HG02885 (cell line): ENCODE results near the gene ADGB.
A peak's percentile ranks its signal among the peaks of the same experiment; 100 is the strongest.

Experiments used
- ATAC-seq: cut with Tn5 transposase; IDR thresholded peaks from one replicate; pipeline ENCODE4 v1.9.1; 2021; ENCODE audit warnings: mild to moderate bottlenecking; ENCODE audit not compliant: unreplicated experiment, poor library complexity

ADGB gene

DNA sequence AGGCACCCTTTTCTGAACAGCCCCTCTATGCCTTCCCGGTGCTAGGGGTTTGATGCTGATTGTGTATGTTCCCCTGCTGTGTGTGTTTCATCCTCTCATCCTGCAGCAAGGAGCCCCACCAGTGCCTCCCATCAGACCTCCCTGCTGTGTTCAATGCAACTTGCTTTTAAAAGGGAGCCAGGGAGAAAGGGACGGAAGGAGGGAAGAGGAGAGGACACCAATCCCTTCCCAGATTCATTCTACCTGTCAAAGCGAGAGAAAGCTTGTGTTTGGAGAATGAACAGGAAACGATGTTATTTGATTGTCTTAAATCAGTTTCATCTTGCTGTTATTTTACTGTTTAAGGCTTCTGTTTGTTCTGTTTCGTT is 259.2 kb downstream of the ADGB start:
- peak; percentile 15 for ATAC-seq

DNA sequence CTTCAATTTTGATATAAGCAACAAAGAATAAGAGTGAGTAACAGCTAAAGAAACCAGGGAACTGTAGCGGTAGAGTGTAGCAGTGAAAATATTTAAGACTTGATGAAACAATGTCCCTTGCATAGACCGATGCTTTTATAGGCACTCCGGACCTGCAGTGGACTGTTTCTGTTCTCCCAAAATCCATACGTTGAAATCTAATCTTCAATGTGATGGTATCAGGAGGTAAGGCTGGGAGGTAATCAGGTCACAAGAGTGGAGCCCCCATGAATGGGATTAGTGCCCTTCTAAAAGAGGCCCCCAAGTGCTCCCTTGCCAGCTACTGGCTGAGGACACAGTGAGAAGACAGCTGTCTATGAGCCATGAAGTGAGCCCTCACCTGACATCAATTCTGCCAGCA is 260.4 kb downstream of the ADGB start:
- ATAC-seq, result no peak

DNA sequence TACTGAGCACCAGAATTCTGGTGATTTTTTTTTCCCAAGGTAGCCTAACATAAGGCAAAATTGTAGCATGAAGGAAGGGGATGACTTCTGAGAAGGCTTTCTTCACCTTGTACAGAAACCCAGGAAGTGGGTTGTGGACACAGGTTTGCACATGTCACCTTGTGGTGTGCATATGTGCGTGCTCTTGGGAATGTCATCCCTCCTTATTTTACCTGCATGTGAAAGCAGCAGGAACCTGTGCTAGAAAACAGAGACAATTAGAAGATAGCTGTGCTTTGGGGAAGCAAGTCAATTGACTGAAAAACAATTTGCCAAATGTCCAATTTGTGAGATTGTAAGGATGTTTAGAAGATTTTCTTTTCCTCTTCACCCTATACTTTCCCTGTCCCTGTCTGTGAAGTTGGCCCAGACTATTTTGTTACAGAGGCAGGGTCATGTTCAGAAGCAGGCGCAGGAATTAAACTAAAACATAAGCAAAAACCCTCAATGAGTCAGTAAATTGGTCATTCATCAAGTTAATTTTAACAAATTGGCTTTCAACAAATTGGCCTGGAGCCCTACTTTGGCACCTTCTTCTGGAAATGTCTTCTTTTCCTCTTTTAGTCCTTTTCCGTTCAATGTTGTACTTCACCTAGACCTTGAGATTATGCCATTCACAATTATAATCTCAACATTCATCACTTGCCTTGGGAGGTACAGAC is 261.2 kb downstream of the ADGB start:
- ATAC-seq, result no peak

DNA sequence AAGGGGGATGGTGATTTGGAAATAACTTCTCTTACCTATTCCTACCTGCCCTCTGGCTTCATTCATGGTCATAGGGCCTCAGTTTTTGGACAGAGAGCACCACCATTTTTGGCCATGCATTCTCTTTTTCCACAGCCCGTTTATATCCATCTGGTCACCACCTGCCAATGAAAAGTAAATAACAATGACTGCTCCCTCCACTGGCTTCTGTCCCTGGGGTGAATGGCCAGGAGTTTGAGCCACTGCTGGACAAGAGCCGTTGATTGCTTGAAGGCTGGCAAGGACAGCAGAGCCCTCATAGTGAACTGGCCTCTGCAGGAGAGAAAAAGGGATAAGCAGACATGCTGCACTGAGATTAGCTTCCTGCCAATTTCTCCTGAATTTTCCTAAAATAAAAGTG is 261.8 kb downstream of the ADGB start:
- ATAC-seq, result no peak

DNA sequence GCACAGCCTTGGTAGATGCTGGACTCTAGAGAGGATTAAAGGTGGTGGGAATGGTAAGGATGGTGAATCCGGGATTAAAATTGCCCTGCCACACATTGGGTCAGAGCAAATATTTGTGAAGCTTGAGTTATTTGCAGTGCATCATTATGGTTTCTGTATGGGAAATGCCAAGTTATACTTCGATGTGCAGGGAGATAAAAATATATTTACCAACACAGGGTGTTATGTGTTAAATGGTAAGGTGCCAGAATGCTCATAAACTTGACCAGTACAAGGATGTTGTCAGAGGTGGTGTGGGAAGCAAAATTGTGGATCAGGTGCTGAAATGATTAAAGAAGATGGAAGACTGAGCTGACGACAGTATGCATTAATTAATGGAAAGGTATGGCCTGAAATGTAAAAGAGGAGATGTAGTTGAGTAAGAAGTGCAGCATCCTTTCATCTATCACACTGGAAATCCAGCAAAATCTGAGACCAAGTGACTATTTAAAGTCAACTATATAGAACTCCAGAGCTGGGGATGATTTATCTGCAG is 262.3 kb downstream of the ADGB start:
- ATAC-seq, result no peak

DNA sequence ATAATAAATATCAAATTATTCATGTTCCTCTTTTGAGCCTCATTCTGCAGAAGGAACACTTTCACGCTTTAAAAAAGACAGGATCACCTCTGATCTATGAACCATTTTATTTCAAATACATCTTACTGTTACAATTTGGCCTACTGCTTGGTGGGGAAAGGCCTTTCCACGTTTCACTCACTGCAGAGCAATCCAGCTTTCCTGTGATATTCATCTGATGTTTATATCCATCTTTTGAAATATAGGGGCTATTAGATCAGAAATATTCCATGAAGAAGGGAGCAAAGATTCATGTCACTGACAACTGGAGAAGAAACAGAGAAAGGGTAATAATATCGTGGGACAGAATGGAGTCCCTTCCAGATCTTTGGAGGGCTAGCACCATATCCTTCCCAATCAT is 262.9 kb downstream of the ADGB start:
- no peak for ATAC-seq

DNA sequence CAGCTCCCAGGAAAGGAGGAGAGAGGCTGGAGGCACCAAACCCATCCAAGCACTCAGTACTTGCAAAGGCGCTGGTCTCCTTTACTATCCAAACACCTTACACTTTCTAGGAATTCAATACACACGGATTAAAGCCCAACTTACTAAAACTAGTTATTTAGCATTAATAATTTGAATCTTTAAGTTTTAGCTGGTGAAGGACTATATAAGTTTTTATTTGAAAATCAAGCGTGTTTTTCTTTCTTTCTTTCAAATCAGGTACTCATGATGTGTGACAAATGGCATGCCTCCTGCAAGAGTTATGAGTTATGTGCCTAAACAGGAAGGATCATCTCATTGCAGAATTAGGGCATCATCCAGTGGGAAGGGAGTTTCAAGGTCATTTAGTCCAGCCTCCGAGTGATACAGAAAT is 263.7 kb downstream of the ADGB start:
- ATAC-seq, result no peak

DNA sequence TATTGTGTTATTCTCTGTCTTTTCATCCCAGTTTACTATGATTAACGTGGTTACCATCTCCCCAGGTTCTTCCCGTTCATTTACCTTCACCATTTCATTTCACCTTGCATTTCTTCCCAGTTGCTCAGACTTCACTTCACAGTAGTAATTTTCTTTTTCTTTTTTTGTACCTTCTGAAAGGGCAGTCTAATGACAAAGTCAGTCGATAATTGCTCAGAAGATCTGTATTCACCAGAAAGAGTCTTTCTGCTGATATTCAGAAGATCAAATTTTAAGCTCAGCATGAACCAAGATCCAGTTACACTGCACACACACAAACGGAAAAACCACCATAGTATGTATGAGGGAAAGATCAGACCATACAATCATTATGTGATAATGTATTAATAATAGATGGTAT is 265.5 kb downstream of the ADGB start:
- ATAC-seq, result no peak

DNA sequence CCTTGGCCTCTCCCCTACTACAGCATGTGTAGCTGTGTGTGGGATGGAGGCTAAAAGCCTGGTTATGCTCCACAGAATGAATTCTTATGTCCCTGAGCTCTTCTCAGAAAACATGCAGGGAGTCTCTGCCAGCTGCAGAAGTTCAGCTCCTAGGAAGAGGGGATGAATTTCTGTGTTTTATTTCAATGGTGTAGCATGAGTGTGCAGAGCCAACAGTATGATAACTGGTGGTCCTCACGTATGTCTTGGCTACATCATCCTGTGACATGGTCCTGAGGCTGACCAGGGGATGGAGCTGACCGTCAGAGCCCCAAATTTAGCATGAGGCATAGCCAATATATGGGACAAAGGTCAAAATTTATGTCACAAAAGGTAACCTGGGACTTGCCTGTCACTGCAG is 266.1 kb downstream of the ADGB start:
- ATAC-seq, result no peak
